Breast epithelium (tissue), 4 donors: ENCODE data around the gene EML6. TPM values are rescaled to one million over a fixed set of nuclear protein-coding genes. Genes with fewer than 3 reads are reported as not detected.

Source experiments
- DNase-seq, 2 donors: peaks; one replicate each; pipeline ENCODE4 v3.0.0-alpha.2; 2019; ENCODE audit warnings: low spot score in 2 of 2
- H3K27ac ChIP-seq, 2 donors: fragments of 200-600 bp; sonication (generic) in 1 of 2; one replicate each; pipeline ENCODE4 v1.5.1; 2016 to 2019; ENCODE audit warnings: mild to moderate bottlenecking in 1 of 2
- H3K27me3 ChIP-seq, 2 donors: fragments of 200-600 bp; sonication (generic) in 1 of 2; one replicate each; pipeline versions ENCODE4 v1.5.1 to v1.6.0; 2017 to 2019; ENCODE audit warnings: control low read depth in 1 of 2, mild to moderate bottlenecking in 1 of 2
- H3K36me3 ChIP-seq: fragments of 200-600 bp; one replicate; pipeline ENCODE4 v1.5.1; 2019
- H3K4me1 ChIP-seq, 2 donors: fragments of 200-600 bp; sonication (generic); one replicate each; pipeline ENCODE4 v1.5.1; 2016 to 2019; ENCODE audit warnings: control low read depth in 1 of 2
- H3K4me3 ChIP-seq, 3 donors: fragments of 200-600 bp; sonication (generic); 1 replicate in 2 of 3; 2 replicates in 1 of 3; pipeline ENCODE4 v1.5.1; 2016 to 2019; ENCODE audit warnings: mild to moderate bottlenecking in 3 of 3, moderate library complexity in 2 of 3
- H3K9me3 ChIP-seq, 2 donors: fragments of 200-600 bp; sonication (generic) in 1 of 2; one replicate each; pipeline ENCODE4 v1.5.1; 2016 to 2019; ENCODE audit warnings: control low read depth in 1 of 2
- POLR2A ChIP-seq: fragments of 450-650 bp; IDR thresholded peaks from one replicate; pipeline ENCODE4 v1.6.1; 2016; ENCODE audit warnings: antibody characterized with exemption, mild to moderate bottlenecking, moderate library complexity
- POLR2AphosphoS5 ChIP-seq, 3 donors: sonication (generic); formaldehyde crosslinking; IDR thresholded peaks; one replicate each; pipeline ENCODE4 v1.6.1; 2017; ENCODE audit warnings: antibody characterized with exemption in 3 of 3
- intact Hi-C: fragments of 100-400 bp; cut with DNase I; formaldehyde crosslinking; loops from one replicate; pipeline ENCODE4 v1.15.1; 2023; ENCODE audit warnings: low total_unique reads
- total RNA-seq, 3 donors: library from RNA; depleted of rRNA; stranded (reverse); fragments of >200 nt; gene quantifications; one replicate each; pipeline ENCODE4 v1.1.0, GENCODE V29; 2016
- TF ChIP-seq, protein P1 (sequence below), 3 donors: fragments of 450-650 bp; IDR thresholded peaks; one replicate each; pipeline ENCODE4 v1.5.1; 2016 to 2017; ENCODE audit warnings: antibody characterized with exemption in 3 of 3, mild to moderate bottlenecking in 3 of 3, moderate library complexity in 3 of 3

EML6 gene
- total RNA-seq, 3 donors from 2014 or later: 1.9 to 5.9 (median 2.3) TPM

DNA sequence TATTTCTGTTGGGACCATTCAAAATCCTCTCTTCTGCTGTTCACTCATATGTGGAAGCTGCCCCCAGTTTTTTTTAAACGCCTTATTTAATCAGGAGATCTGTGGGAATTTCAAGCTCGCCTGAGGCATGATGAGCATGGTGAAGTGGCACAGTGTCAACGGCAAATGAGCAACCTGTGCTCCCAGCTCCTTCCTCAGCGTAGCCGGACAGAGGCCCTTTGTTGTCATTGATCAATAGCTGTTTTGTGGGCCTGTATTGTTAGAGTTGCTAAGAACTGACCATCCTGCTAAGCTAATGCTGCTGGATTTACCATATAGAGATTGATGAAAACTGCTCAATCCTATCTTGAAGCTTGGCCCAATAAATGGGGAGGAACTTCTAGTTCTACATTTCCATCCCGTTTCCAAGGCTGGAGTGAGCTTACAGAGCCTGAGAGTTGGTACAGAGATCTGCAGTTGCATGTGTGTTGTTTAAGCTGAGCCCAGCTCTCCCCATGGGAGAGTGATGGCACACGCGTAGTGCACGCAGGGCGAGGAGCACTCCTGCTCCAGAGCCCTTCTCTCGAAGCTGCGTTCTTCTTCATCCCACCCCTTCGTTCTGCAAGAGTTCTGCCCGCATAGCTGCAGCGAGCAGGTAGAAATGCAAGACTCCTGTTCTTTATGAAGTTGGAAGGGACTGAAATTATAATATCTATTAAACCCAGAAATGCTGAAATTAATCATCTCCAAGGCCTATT, 218.0 kb downstream of the EML6 start:
- peak overlapping the region in 1 of 2 donors; percentile 48 for H3K27ac ChIP-seq
- peaks cover 0 to 4% of the 10 kb centered on the region in 2 donors for H3K4me1 ChIP-seq
- intact Hi-C loops: no loop called here
- no peaks in the 10 kb centered on the region for H3K36me3 ChIP-seq
- TF ChIP-seq POLR2AphosphoS5 (IDR thresholded peaks at IDR 0.05) (peak in 1 of 3 donors; percentile 15), POLR2A (no peak)
- TF ChIP-seq, protein P1, sequence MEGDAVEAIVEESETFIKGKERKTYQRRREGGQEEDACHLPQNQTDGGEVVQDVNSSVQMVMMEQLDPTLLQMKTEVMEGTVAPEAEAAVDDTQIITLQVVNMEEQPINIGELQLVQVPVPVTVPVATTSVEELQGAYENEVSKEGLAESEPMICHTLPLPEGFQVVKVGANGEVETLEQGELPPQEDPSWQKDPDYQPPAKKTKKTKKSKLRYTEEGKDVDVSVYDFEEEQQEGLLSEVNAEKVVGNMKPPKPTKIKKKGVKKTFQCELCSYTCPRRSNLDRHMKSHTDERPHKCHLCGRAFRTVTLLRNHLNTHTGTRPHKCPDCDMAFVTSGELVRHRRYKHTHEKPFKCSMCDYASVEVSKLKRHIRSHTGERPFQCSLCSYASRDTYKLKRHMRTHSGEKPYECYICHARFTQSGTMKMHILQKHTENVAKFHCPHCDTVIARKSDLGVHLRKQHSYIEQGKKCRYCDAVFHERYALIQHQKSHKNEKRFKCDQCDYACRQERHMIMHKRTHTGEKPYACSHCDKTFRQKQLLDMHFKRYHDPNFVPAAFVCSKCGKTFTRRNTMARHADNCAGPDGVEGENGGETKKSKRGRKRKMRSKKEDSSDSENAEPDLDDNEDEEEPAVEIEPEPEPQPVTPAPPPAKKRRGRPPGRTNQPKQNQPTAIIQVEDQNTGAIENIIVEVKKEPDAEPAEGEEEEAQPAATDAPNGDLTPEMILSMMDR (IDR thresholded peaks at IDR 0.05): no peak
- DNase-seq: peak in 1 of 2 donors; percentile 45
- H3K4me3 ChIP-seq: no peak overlapping the region
- H3K9me3 ChIP-seq: peaks cover 0 to 8% of the 10 kb centered on the region in 2 donors
- H3K27me3 ChIP-seq: no peaks in the 10 kb centered on the region

GRCh38 chr2:54942373-54942772, 218.9 kb downstream of the EML6 start:
- peaks cover 0 to 8% of the 10 kb centered on the region in 2 donors for H3K4me1 ChIP-seq
- peaks cover 0 to 8% of the 10 kb centered on the region in 2 donors for H3K9me3 ChIP-seq
- no peak for DNase-seq
- TF ChIP-seq POLR2AphosphoS5 (IDR thresholded peaks at IDR 0.05) (no peak), POLR2A (no peak)
- TF ChIP-seq, protein P1 (IDR thresholded peaks at IDR 0.05): no peak
- no peaks in the 10 kb centered on the region for H3K27me3 ChIP-seq
- intact Hi-C loops: no loop called here
- H3K27ac ChIP-seq: peak overlapping the region in 1 of 2 donors; percentile 3
- no peak overlapping the region for H3K4me3 ChIP-seq
- no peaks in the 10 kb centered on the region for H3K36me3 ChIP-seq

DNA sequence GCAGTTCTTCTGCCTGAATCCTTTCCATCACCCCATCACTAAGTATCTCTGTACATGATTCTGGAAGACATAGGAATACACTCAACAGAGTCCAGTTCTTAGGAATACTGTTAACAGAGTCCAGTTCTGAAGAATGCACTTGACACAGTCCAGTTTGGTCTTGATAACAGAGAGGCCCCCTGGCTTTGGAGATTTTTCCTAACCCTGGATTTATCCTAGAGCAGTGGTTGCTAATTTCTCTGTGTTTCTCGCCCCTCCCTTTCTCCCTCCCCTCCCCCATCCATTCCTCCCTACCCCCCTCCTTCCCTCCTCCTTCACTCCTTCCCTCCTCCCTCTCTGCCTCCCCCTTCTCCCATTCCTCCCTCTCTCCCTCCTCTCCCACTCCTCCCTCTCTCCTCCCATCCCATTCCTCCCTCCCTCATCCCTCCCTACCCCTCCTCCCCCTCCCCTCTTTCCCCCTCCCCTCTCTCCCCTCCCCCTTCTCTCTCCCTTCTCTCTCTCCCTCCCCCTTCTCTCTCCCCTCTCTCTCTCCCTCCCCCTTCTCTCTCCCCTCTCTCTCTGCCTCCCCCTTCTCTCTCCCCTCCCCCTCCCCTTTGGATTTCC, 221.4 kb downstream of the EML6 start:
- no peak overlapping the region for H3K4me3 ChIP-seq
- no peak for TF ChIP-seq POLR2A
- TF ChIP-seq, protein P1 (IDR thresholded peaks at IDR 0.05): no peak
- intact Hi-C loops: no loop called here
- no peaks in the 10 kb centered on the region for H3K27me3 ChIP-seq
- H3K9me3 ChIP-seq: no peaks in the 10 kb centered on the region
- no peak for DNase-seq
- no peaks in the 10 kb centered on the region for H3K36me3 ChIP-seq
- H3K27ac ChIP-seq: peak overlapping the region; percentile 89 to 95
- peaks cover 6 to 8% of the 10 kb centered on the region in 2 donors for H3K4me1 ChIP-seq

DNA sequence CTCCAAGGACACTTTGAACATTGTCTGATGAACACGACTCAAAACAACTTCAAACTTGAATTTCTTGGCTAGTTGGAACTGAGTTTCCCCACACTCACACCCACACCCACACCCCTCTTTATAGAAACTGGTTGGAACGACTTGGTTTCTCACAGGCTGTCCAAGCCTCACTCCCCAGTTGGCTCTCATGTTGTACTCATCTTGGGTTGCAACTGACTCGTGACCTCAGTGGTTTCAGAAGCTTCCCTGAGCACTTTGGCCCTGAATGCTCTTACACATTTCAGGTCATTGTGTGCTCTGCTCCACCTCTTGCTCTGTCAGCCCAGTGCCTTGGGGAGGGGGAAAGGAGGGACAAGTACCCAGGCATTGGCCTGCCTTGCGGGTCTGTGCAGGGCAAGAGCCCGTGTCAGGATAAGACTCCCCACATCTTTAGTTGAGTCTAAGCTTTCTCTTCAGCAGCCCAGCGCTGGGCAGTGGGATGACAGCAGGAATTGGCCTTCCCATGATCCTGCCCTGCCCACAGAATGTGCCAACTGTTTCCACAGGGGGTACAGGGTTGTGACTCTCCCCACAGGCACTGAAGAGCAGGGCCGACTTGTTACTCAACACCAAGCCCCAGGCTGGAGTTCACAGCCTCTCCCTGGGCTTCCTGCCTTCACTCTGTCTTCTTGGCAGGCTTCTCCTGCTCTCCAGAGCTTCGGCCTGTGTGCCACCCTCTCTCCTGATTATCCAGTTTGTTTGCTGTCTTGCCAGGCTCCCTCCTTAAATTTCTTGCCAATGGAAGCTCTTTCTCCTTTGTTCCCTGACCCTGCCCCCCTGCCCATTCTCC, 222.1 kb downstream of the EML6 start:
- peak overlapping the region in 1 of 3 donors; percentile 35 for H3K4me3 ChIP-seq
- peak; percentile 79 to 89 for DNase-seq
- intact Hi-C loops: no loop called here
- H3K27ac ChIP-seq: peak overlapping the region; percentile 89 to 95
- no peaks in the 10 kb centered on the region for H3K36me3 ChIP-seq
- peaks cover 6 to 8% of the 10 kb centered on the region in 2 donors for H3K4me1 ChIP-seq
- no peaks in the 10 kb centered on the region for H3K27me3 ChIP-seq
- TF ChIP-seq POLR2A (no peak), POLR2AphosphoS5 (IDR thresholded peaks at IDR 0.05) (peak; percentile 47 to 73 (median 70))
- TF ChIP-seq, protein P1 (IDR thresholded peaks at IDR 0.05): peak in 1 of 3 donors; percentile 16
- H3K9me3 ChIP-seq: no peaks in the 10 kb centered on the region
